Calu3 (cell line): ENCODE measurements around the gene MARK2. TPM values are rescaled to one million over a fixed set of nuclear protein-coding genes. Genes with fewer than 3 reads are reported as not detected.

Source experiments
- BruUV-seq: library from RNA; stranded (reverse); fragments of 400-500 nt; replicated peaks from 2 replicates; lab custom pipeline; 2021; lab: Mats Ljungman, UMichigan
- CTCF ChIA-PET: fragments of 300-600 bp; sonication (Branson Sonifier 250); formaldehyde crosslinking; loops from one replicate; lab custom pipeline; 2022; ENCODE audit warnings: antibody characterized with exemption; lab: Charles Lee
- DNase-seq: peaks from one replicate; pipeline ENCODE4 v3.0.0; 2022
- H3K27ac Mint-ChIP-seq: one replicate; pipeline ENCODE4 v1.8.0; 2022; ENCODE audit warnings: mixed read lengths; ENCODE audit not compliant: unreplicated experiment
- H3K27me3 Mint-ChIP-seq: one replicate; pipeline ENCODE4 v1.8.0; 2022; ENCODE audit warnings: mixed read lengths; ENCODE audit not compliant: unreplicated experiment
- H3K36me3 Mint-ChIP-seq: one replicate; pipeline ENCODE4 v1.8.0; 2022; ENCODE audit warnings: mild to moderate bottlenecking, moderate library complexity, mixed read lengths; ENCODE audit not compliant: insufficient read depth, unreplicated experiment
- H3K4me1 Mint-ChIP-seq: one replicate; pipeline ENCODE4 v1.8.0; 2022; ENCODE audit warnings: mild to moderate bottlenecking, low read depth, mixed read lengths; ENCODE audit not compliant: unreplicated experiment
- H3K4me3 Mint-ChIP-seq: one replicate; pipeline ENCODE4 v1.8.0; 2022; ENCODE audit warnings: mild to moderate bottlenecking, low read depth, moderate library complexity, mixed read lengths; ENCODE audit not compliant: unreplicated experiment
- H3K9me3 Mint-ChIP-seq: one replicate; pipeline ENCODE4 v1.8.0; 2022; ENCODE audit warnings: low read depth, mixed read lengths; ENCODE audit not compliant: unreplicated experiment
- intact Hi-C: fragments of 100-400 bp; cut with micrococcal nuclease; formaldehyde crosslinking; loops from one replicate; pipeline ENCODE4 v1.10.0; 2022; ENCODE audit not compliant: unreplicated experiment
- total RNA-seq: library from RNA; stranded (reverse); gene quantifications from 2 replicates; pipeline ENCODE4 v1.2.3, GENCODE V29; 2022
- TF ChIP-seq, protein P1 (sequence below): fragments of 200-600 bp; IDR thresholded peaks from one replicate; pipeline ENCODE4 v1.8.0; 2022; ENCODE audit warnings: antibody characterized with exemption; ENCODE audit not compliant: unreplicated experiment

MARK2 gene
- total RNA-seq, 1 experiment from 2014 or later: 63.1 TPM

GRCh38 chr11:63872800-63873197 is 33.9 kb downstream of the MARK2 start:
- intact Hi-C loops: loop anchor here (2.0 kb wide), 1 partner anchor 32 kb away; no protein-coding TSS in a partner anchor
- Mint-ChIP-seq H3K27ac (no peak overlapping the region), H3K9me3 (no peaks in the 10 kb centered on the region), H3K4me1 (peaks cover 42% of the 10 kb centered on the region), H3K4me3 (peak overlapping the region; percentile 39), H3K27me3 (no peaks in the 10 kb centered on the region), H3K36me3 (peaks cover 19% of the 10 kb centered on the region)
- TF ChIP-seq, protein P1, sequence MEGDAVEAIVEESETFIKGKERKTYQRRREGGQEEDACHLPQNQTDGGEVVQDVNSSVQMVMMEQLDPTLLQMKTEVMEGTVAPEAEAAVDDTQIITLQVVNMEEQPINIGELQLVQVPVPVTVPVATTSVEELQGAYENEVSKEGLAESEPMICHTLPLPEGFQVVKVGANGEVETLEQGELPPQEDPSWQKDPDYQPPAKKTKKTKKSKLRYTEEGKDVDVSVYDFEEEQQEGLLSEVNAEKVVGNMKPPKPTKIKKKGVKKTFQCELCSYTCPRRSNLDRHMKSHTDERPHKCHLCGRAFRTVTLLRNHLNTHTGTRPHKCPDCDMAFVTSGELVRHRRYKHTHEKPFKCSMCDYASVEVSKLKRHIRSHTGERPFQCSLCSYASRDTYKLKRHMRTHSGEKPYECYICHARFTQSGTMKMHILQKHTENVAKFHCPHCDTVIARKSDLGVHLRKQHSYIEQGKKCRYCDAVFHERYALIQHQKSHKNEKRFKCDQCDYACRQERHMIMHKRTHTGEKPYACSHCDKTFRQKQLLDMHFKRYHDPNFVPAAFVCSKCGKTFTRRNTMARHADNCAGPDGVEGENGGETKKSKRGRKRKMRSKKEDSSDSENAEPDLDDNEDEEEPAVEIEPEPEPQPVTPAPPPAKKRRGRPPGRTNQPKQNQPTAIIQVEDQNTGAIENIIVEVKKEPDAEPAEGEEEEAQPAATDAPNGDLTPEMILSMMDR: no peak
- CTCF ChIA-PET: interaction anchor here (1.3 to 2.5 kb wide), 9 partner anchors 10 to 104 kb away, joined by 3 to 15 read pairs (median 6); partner anchors contain the start of genes MARK2 and ZFTA
- no TSS peak for BruUV-seq
- no peak for DNase-seq

- Mint-ChIP-seq H3K36me3 (peaks cover 18% of the 10 kb centered on the region), H3K27ac (no peak overlapping the region), H3K9me3 (no peaks in the 10 kb centered on the region), H3K4me3 (peak overlapping the region; percentile 39), H3K27me3 (no peaks in the 10 kb centered on the region), H3K4me1 (peaks cover 38% of the 10 kb centered on the region)
- no peak for DNase-seq
- CTCF ChIA-PET: interaction anchor here (0.9 to 2.5 kb wide), 4 partner anchors 10 to 37 kb away, joined by 3 to 13 read pairs (median 6); no protein-coding TSS in a partner anchor
- no TSS peak for BruUV-seq
- TF ChIP-seq, protein P1: no peak
- intact Hi-C loops: loop anchor here (2.0 kb wide), 1 partner anchor 33 kb away; no protein-coding TSS in a partner anchor
Observed at GRCh38 chr11:63873311-63873710, 34.4 kb downstream of the MARK2 start.

GRCh38 chr11:63874511-63874910 is 35.6 kb downstream of the MARK2 start:
- H3K4me1 Mint-ChIP-seq: peaks cover 29% of the 10 kb centered on the region
- no peaks in the 10 kb centered on the region for H3K27me3 Mint-ChIP-seq
- no peaks in the 10 kb centered on the region for H3K9me3 Mint-ChIP-seq
- no peak for DNase-seq
- no TSS peak for BruUV-seq
- TF ChIP-seq, protein P1: no peak
- intact Hi-C loops: no loop called here
- no peak overlapping the region for H3K4me3 Mint-ChIP-seq
- no peak overlapping the region for H3K27ac Mint-ChIP-seq
- H3K36me3 Mint-ChIP-seq: peaks cover 14% of the 10 kb centered on the region
- CTCF ChIA-PET: interaction anchor here (0.6 kb wide), 1 partner anchor 151 kb away, joined by 3 read pairs; no protein-coding TSS in a partner anchor

DNA sequence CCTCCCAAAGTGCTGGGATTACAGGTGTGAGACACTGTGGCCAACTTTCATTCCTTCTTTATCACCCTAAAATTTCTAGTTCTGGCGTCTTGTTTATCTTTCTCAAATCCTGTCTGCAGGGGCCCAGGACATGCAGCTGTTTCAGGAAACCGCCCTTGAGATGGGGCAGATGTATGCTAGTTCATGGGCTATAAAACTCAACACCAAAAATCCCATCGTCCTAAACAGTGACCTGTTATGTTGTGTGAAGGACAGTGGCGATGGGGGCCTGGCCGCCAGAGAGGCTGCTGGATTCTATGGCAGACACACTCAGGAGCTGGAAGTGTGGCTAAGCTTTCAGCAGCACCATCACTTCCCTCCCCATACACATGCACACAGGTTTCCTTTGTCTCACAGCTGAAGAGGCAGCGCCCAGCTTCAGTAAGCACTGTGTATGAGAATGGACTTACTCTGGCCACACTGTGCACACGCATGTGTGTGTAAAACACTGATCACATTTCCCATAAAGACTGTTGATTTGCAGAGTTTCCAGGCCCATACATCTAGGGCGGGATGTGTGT is 36.7 kb downstream of the MARK2 start:
- Mint-ChIP-seq H3K27me3 (no peaks in the 10 kb centered on the region), H3K9me3 (no peaks in the 10 kb centered on the region), H3K27ac (no peak overlapping the region), H3K4me1 (peaks cover 30% of the 10 kb centered on the region), H3K36me3 (peaks cover 13% of the 10 kb centered on the region), H3K4me3 (no peak overlapping the region)
- BruUV-seq: no TSS peak
- CTCF ChIA-PET: interaction anchor here (1.2 kb wide), 1 partner anchor 12 kb away, joined by 4 read pairs; no protein-coding TSS in a partner anchor
- TF ChIP-seq, protein P1: no peak
- DNase-seq: no peak
- intact Hi-C loops: no loop called here
